IMR-90 (cell line): ENCODE data around the gene CHMP5. TPM values are rescaled to one million over a fixed set of nuclear protein-coding genes. Genes with fewer than 3 reads are reported as not detected.

Experiments
- ATAC-seq: fragments of 200-7000 bp; cut with Tn5 transposase; 2 replicates; pipeline ENCODE4 v1.9.1; 2020; ENCODE audit warnings: low read depth, mild to moderate bottlenecking, moderate library complexity
- BruUV-seq: library from RNA; stranded (reverse); fragments of 400-500 nt; replicated peaks from 2 replicates; lab custom pipeline; 2021; lab: Mats Ljungman, UMichigan
- CTCF ChIA-PET: fragments of 300-600 bp; formaldehyde crosslinking; extraction: SDS; loops from one replicate; lab custom pipeline; 2021; ENCODE audit warnings: antibody characterized with exemption; lab: Yijun Ruan, JAX
- POLR2A ChIA-PET: fragments of 300-600 bp; sonication (Branson Sonifier 250); formaldehyde crosslinking; loops from one replicate; lab custom pipeline; 2022; ENCODE audit warnings: antibody characterized with exemption; ENCODE audit not compliant: unreplicated experiment; lab: Charles Lee
- DNase-seq: peaks from one replicate; pipeline ENCODE4 v3.0.0; 2013
- H2AFZ ChIP-seq: replicated peaks from 2 replicates; pipeline ENCODE3; 2013; ENCODE audit warnings: low read length, mild to moderate bottlenecking; ENCODE audit not compliant: poor library complexity
- H2AK5ac ChIP-seq: 2 replicates; pipeline ENCODE4 v1.6.1; 2013; ENCODE audit warnings: low read depth, low read length, inconsistent platforms
- H2AK9ac ChIP-seq: replicated peaks from 2 replicates; pipeline ENCODE3; 2013; ENCODE audit warnings: mild to moderate bottlenecking, low read depth, low read length, moderate library complexity; ENCODE audit not compliant: poor library complexity
- H2BK120ac ChIP-seq: 2 replicates; pipeline ENCODE4 v1.6.1; 2013; ENCODE audit warnings: low read depth, low read length, inconsistent platforms
- H2BK15ac ChIP-seq: 3 replicates; pipeline ENCODE4 v1.6.1; 2013; ENCODE audit warnings: low read depth, low read length, inconsistent platforms
- H2BK20ac ChIP-seq: 2 replicates; pipeline ENCODE4 v1.6.1; 2013; ENCODE audit warnings: low read depth, mild to moderate bottlenecking, inconsistent platforms, low read length, moderate library complexity
- H2BK5ac ChIP-seq: 2 replicates; pipeline ENCODE4 v1.6.1; 2013; ENCODE audit warnings: mild to moderate bottlenecking, low read depth, low read length, inconsistent platforms; ENCODE audit not compliant: poor library complexity, severe bottlenecking
- H3K14ac ChIP-seq: replicated peaks from 2 replicates; pipeline ENCODE4 v1.6.1; 2013; ENCODE audit warnings: low read depth, low read length, inconsistent platforms
- H3K18ac ChIP-seq: 2 replicates; pipeline ENCODE4 v1.6.1; 2013; ENCODE audit warnings: low read depth, low read length, control low read depth
- H3K23ac ChIP-seq: 2 replicates; pipeline ENCODE4 v1.6.1; 2013; ENCODE audit warnings: low read depth, low read length, inconsistent platforms
- H3K27ac ChIP-seq: 2 replicates; pipeline ENCODE4 v1.5.1; 2013; ENCODE audit warnings: mild to moderate bottlenecking, control low read depth, low read length; ENCODE audit not compliant: insufficient read depth
- H3K27me3 ChIP-seq: 2 replicates; pipeline ENCODE4 v1.6.1; 2013; ENCODE audit warnings: low read length; ENCODE audit not compliant: control insufficient read depth, insufficient read depth
- H3K36me3 ChIP-seq: 2 replicates; pipeline ENCODE4 v1.6.1; 2013; ENCODE audit warnings: low read length, mixed read lengths; ENCODE audit not compliant: control insufficient read depth, insufficient read depth
- H3K4ac ChIP-seq: 2 replicates; pipeline ENCODE4 v1.6.1; 2013; ENCODE audit warnings: low read depth, low read length, inconsistent platforms
- H3K4me1 ChIP-seq: 2 replicates; pipeline ENCODE4 v1.6.1; 2013; ENCODE audit warnings: low read length, mixed read lengths; ENCODE audit not compliant: control insufficient read depth, insufficient read depth
- H3K4me2 ChIP-seq: 2 replicates; pipeline ENCODE4 v1.6.1; 2013; ENCODE audit warnings: low read depth, mild to moderate bottlenecking, control low read depth, low read length, moderate library complexity
- H3K4me3 ChIP-seq: 2 replicates; pipeline ENCODE4 v1.5.1; 2013; ENCODE audit warnings: low read depth, mild to moderate bottlenecking, control low read depth, low read length, moderate library complexity; ENCODE audit not compliant: insufficient read depth
- H3K56ac ChIP-seq: 2 replicates; pipeline ENCODE4 v1.6.1; 2013; ENCODE audit warnings: low read length, inconsistent platforms; ENCODE audit not compliant: insufficient read depth; ENCODE audit errors: extremely low read depth
- H3K79me1 ChIP-seq, 2 experiments: 2 replicates each; pipeline ENCODE4 v1.6.1; 2013; ENCODE audit warnings: low read length in 2 of 2, inconsistent platforms in 1 of 2, low read depth in 1 of 2
- H3K9ac ChIP-seq: 2 replicates; pipeline ENCODE4 v1.6.1; 2013; ENCODE audit warnings: low read depth, low read length, control low read depth
- H3K9me1 ChIP-seq: 2 replicates; pipeline ENCODE4 v1.6.1; 2013; ENCODE audit warnings: low read length, inconsistent platforms; ENCODE audit not compliant: insufficient read depth
- H3K9me3 ChIP-seq: 2 replicates; pipeline ENCODE4 v1.6.1; 2013; ENCODE audit warnings: low read length; ENCODE audit not compliant: control insufficient read depth, insufficient read depth
- H4K20me1 ChIP-seq: 2 replicates; pipeline ENCODE4 v1.6.1; 2013; ENCODE audit warnings: low read length, inconsistent platforms; ENCODE audit not compliant: insufficient read depth
- H4K5ac ChIP-seq: 2 replicates; pipeline ENCODE4 v1.6.1; 2013; ENCODE audit warnings: mild to moderate bottlenecking, low read depth, low read length, control low read depth
- H4K8ac ChIP-seq, 2 experiments: 2 replicates each; pipeline ENCODE4 v1.6.1; 2013; ENCODE audit warnings: low read depth in 2 of 2, low read length in 2 of 2, control low read depth in 1 of 2, inconsistent platforms in 1 of 2
- H4K91ac ChIP-seq: 2 replicates; pipeline ENCODE4 v1.6.1; 2013; ENCODE audit warnings: low read depth, low read length, inconsistent platforms; ENCODE audit not compliant: insufficient read depth
- BHLHE40 ChIP-seq: fragments of 150-350 bp; IDR thresholded peaks from 2 replicates; pipeline ENCODE4 v1.6.1; 2016; ENCODE audit warnings: mild to moderate bottlenecking, low read depth, low read length
- CEBPB ChIP-seq: IDR thresholded peaks from 2 replicates; pipeline ENCODE4 v1.6.1; 2012; ENCODE audit warnings: low read depth, low read length, improper control_type of control experiment
- CHD1 ChIP-seq: IDR thresholded peaks from 2 replicates; pipeline ENCODE4 v1.6.1; 2012; ENCODE audit warnings: low read depth, low read length, improper control_type of control experiment
- ELK1 ChIP-seq: fragments of 150-350 bp; IDR thresholded peaks from 2 replicates; pipeline ENCODE4 v1.6.1; 2016; ENCODE audit warnings: low read depth, mild to moderate bottlenecking, low read length, moderate library complexity, borderline replicate concordance
- FOS ChIP-seq: fragments of 150-350 bp; IDR thresholded peaks from 2 replicates; pipeline ENCODE4 v1.6.1; 2016; ENCODE audit warnings: low read depth, low read length
- MAFK ChIP-seq: IDR thresholded peaks from 2 replicates; pipeline ENCODE4 v1.6.1; 2012; ENCODE audit warnings: low read depth, low read length, improper control_type of control experiment
- MAZ ChIP-seq: IDR thresholded peaks from 2 replicates; pipeline ENCODE4 v1.6.1; 2012; ENCODE audit warnings: low read depth, mild to moderate bottlenecking, low read length, improper control_type of control experiment, moderate library complexity, borderline replicate concordance
- MXI1 ChIP-seq: IDR thresholded peaks from 2 replicates; pipeline ENCODE4 v1.6.1; 2012; ENCODE audit warnings: low read depth, mild to moderate bottlenecking, low read length, moderate library complexity, borderline replicate concordance
- NFE2L2 ChIP-seq: fragments of 150-350 bp; IDR thresholded peaks from 2 replicates; pipeline ENCODE4 v1.6.1; 2016; ENCODE audit warnings: low read depth, mild to moderate bottlenecking, low read length
- POLR2A ChIP-seq: IDR thresholded peaks from 2 replicates; pipeline ENCODE4 v1.6.1; 2012; ENCODE audit warnings: mild to moderate bottlenecking, low read depth, low read length
- RAD21 ChIP-seq: IDR thresholded peaks from 2 replicates; pipeline ENCODE4 v1.6.1; 2012; ENCODE audit warnings: low read length, improper control_type of control experiment
- RCOR1 ChIP-seq: IDR thresholded peaks from 2 replicates; pipeline ENCODE4 v1.6.1; 2012; ENCODE audit warnings: mild to moderate bottlenecking, low read length, improper control_type of control experiment; ENCODE audit not compliant: insufficient replicate concordance
- RFX5 ChIP-seq: IDR thresholded peaks from 2 replicates; pipeline ENCODE4 v1.8.0; 2012; ENCODE audit warnings: low read depth, mild to moderate bottlenecking, low read length, moderate library complexity
- SMC3 ChIP-seq: fragments of 150-350 bp; IDR thresholded peaks from 2 replicates; pipeline ENCODE4 v1.6.1; 2016; ENCODE audit warnings: low read depth, mild to moderate bottlenecking, antibody characterized with exemption, low read length, moderate library complexity
- USF2 ChIP-seq: fragments of 150-350 bp; IDR thresholded peaks from 2 replicates; pipeline ENCODE4 v1.6.1; 2017; ENCODE audit warnings: mild to moderate bottlenecking, antibody characterized with exemption, low read length, low read depth
- WGBS, 2 experiments: methylation state at CpG; one replicate each; pipeline versions ENCODE4 v1.1.5 to v1.1.7; 2013; ENCODE audit warnings: missing lambda C conversion rate in 2 of 2; ENCODE audit not compliant: insufficient read length in 1 of 2; ENCODE audit errors: extremely low coverage in 2 of 2; 5-methylcytosine and 5-hydroxymethylcytosine counted together
- dilution Hi-C: fragments of 300-500 bp; cut with HindIII; formaldehyde crosslinking; loops from one replicate; pipeline ENCODE4 v1.14.3; 2018; ENCODE audit warnings: low sequenced_read_pairs; ENCODE audit not compliant: unreplicated experiment
- in situ Hi-C: fragments of 300-500 bp; cut with MboI; formaldehyde crosslinking; loops from 3 replicates; pipeline ENCODE4 v1.14.3; 2019; ENCODE audit warnings: low sequenced_read_pairs, inconsistent platforms, mixed read lengths
- intact Hi-C: fragments of 100-400 bp; cut with micrococcal nuclease; formaldehyde crosslinking; loops from 2 replicates; pipeline ENCODE4 v1.10.0; 2022
- polyA plus RNA-seq, 3 experiments: library from polyadenylated mRNA; depleted of rRNA; stranded (reverse); fragments of >200 nt; gene quantifications; 2 replicates each; pipeline ENCODE4 v1.2.3, GENCODE V29; 2012; ENCODE audit warnings: low replicate concordance in 1 of 3
- total RNA-seq: library from RNA; depleted of rRNA; stranded (reverse); fragments of >200 nt; gene quantifications from 2 replicates; pipeline ENCODE4 v1.2.3, GENCODE V29; 2012
- TF ChIP-seq, protein P1 (sequence below): conservative IDR thresholded peaks from 2 replicates; pipeline ENCODE4 v1.5.1; 2012; ENCODE audit warnings: mild to moderate bottlenecking, low read depth, low read length, improper control_type of control experiment

Gene CHMP5
- total and polyA plus RNA-seq, 2 of the 4 experiments (the other 2 are of a cell fraction), result 70.6 to 80.8 TPM

- Histone ChIP-seq H3K27me3 (no peaks in the 10 kb centered on the region), H3K23ac (peak overlapping the region; percentile 99), H3K18ac (peak overlapping the region; percentile 97), H3K9me3 (no peaks in the 10 kb centered on the region), H2AK5ac (peak overlapping the region; percentile 63), H2BK15ac (peak overlapping the region; percentile 87), H2AK9ac (peak overlapping the region; percentile 98), H3K4me3 (peak overlapping the region; percentile 68), H3K4me1 (peaks cover 4% of the 10 kb centered on the region; the same call in 1 of the 2 replicates), H4K91ac (peak overlapping the region; percentile 95), H3K79me1 (peaks cover 21 to 44% of the 10 kb centered on the region in 2 experiments), H3K56ac (peak overlapping the region; percentile 99), H4K8ac (peak overlapping the region; percentile 75 to 100), H2BK5ac (peak overlapping the region; percentile 99), H3K4me2 (peak overlapping the region; percentile 79), H2BK20ac (peak overlapping the region; percentile 66; the same call in 1 of the 2 replicates), H4K5ac (peak overlapping the region; percentile 97), H3K27ac (peak overlapping the region; percentile 99), H2BK120ac (peak overlapping the region; percentile 96), H2AFZ (peak overlapping the region; percentile 92), H3K9me1 (no peaks in the 10 kb centered on the region), H3K9ac (peak overlapping the region; percentile 96), H3K14ac (peak overlapping the region; percentile 100), H3K36me3 (peaks cover 8% of the 10 kb centered on the region), H3K4ac (peak overlapping the region; percentile 99), H4K20me1 (no peaks in the 10 kb centered on the region)
- ChIA-PET POLR2A (interaction anchor here (0.8 kb wide), 2 partner anchors 32 to 187 kb away, joined by 3 to 21 read pairs; no protein-coding TSS in a partner anchor), CTCF (interaction anchor here (0.7 to 0.8 kb wide), 5 partner anchors 39 to 205 kb away, joined by 3 to 5 read pairs (median 4); no protein-coding TSS in a partner anchor)
- BruUV-seq, result no TSS peak
- peak; percentile 25 for ATAC-seq
- in situ Hi-C loops (loop anchor here (5.0 kb wide), 1 partner anchor 177 kb away; no protein-coding TSS in a partner anchor), dilution Hi-C loops (loop anchor here (25.0 kb wide), 1 partner anchor 172 kb away; the partner anchor contains the start of gene NOL6), intact Hi-C loops (loop anchor here (5.0 to 10.0 kb wide), 2 partner anchors 65 to 227 kb away; no protein-coding TSS in a partner anchor)
- WGBS, 2 experiments, result 0% methylated on average over 6 of the region's 14 CpGs; no CpG with 5 or more reads in 1 of the 2 experiments
- no peak for DNase-seq
- TF ChIP-seq MAZ (no peak), FOS (no peak), BHLHE40 (no peak), RCOR1 (no peak), NFE2L2 (no peak), USF2 (no peak), RAD21 (no peak), MAFK (no peak), CEBPB (no peak), SMC3 (no peak), POLR2A (no peak), RFX5 (no peak), ELK1 (no peak), CHD1 (no peak), MXI1 (no peak)
- TF ChIP-seq, protein P1, sequence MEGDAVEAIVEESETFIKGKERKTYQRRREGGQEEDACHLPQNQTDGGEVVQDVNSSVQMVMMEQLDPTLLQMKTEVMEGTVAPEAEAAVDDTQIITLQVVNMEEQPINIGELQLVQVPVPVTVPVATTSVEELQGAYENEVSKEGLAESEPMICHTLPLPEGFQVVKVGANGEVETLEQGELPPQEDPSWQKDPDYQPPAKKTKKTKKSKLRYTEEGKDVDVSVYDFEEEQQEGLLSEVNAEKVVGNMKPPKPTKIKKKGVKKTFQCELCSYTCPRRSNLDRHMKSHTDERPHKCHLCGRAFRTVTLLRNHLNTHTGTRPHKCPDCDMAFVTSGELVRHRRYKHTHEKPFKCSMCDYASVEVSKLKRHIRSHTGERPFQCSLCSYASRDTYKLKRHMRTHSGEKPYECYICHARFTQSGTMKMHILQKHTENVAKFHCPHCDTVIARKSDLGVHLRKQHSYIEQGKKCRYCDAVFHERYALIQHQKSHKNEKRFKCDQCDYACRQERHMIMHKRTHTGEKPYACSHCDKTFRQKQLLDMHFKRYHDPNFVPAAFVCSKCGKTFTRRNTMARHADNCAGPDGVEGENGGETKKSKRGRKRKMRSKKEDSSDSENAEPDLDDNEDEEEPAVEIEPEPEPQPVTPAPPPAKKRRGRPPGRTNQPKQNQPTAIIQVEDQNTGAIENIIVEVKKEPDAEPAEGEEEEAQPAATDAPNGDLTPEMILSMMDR, result no peak
Observed at GRCh38 chr9:33289936-33290246, 25.0 kb downstream of the CHMP5 start.
